Smooth muscle cell of the brain vasculature (primary cell): ENCODE results near the gene ZNF672.
A peak's percentile ranks its signal among the peaks of the same experiment; 100 is the strongest.
"Not testable (repeated sequence)": the region's sequence is repeated elsewhere in the genome, so short reads cannot be mapped to it uniquely, and the experiment has no call there.

Experiments used
- DNase-seq: peaks from one replicate; pipeline ENCODE4 v3.0.0-alpha.2; 2012; ENCODE audit warnings: low read depth, low spot score

Gene ZNF672

DNA sequence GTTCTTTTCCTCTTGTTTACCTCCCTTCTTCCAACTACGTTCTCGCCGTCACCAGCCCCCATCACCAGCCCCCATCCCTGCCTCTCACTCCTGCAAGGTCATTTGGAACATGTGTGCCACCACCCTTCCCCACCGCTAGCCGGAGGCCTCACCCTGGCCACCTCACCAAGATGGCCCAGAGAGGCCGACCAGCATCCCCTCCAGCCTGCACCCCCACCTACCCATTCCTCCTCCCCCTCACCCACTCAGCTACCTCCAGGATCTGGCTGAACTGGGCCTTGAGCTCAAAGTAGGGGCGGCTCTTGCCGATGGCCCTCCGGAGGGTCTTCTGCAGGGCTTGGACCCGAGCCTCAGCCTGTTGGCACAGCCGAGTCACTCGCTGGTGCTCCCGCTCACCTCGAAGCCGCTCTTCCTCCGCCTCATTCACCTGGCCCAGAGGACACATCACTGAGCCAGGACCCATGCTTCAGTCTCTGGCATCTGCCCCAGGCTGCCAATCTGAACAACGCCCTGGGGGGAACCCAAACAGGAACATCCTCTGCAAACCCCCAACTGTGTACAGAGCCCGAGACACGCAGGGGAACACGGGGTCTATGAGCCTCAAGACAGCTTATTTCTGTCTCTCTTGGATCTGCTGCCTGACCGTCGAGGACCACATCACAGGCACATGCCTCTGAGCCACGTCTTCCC is 25.1 kb upstream of the ZNF672 start:
- DNase-seq, result no peak

DNA sequence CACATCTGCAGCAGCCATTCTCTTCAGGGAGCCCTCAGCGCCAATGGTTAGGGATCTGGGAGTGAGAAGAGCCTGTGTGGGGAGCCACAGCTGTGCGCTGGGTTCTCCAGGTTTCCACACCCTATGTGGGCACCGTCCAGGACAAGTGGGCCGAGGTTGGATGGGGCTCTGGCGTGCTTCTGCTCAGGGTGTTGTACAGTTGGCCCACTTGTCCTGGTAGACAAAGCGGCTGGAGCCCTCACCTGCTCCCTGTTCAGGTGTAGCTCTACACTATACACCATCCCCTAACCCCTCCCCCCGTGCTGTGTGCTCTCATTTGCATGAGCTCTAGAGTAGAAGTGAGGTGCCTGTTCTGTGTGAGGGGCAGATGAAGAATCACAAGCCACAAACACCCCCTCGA is 24.5 kb upstream of the ZNF672 start:
- no peak for DNase-seq

DNA sequence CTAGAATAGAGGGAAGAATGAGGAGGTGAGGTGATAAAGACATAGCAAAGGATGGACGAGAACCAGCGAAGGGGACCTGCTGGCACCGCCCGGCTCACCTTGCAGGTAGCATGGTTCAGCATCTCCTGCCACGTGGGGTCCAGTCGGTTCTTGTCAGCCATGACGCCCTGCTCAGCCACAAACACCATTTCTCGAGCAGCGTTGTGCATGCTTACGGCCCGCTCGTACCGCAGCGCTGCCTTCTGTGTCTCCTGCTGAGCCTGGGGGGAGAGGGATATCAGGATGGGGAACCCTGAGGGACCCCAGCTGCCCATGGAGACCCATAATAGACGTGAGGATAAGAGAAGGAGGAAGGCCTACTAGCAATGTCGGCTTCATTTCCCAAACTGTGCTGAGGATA is 23.7 kb upstream of the ZNF672 start:
- no peak for DNase-seq

DNA sequence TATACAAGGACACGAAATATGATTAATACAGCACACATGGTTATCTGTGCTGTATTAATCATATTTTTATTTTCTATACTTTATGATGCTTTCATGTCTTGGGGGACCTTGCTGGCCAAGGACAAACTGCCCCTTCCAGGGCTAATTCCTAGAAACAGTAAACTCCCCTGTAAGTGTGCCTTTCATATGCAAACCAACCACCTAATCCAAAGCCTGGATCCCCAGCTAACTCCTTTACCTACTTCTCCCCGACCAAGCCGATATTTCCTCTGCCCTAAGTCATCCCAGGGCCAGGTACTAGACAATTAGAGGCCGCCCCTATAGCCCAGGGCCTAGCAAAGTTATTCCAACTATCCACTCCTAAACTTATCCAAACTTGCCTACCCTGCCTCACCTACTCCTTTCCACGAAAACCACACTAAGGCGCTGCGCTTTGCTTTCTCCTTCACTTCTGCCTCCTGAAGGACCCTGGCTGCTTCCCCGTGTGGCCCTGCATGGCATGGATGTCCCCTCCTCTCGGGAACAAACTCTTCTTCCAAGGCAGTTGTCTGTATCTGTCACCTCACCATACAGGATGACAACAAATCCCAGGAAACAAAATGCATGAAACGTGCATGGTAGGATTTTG is 22.5 kb upstream of the ZNF672 start:
- DNase-seq, result no peak

DNA sequence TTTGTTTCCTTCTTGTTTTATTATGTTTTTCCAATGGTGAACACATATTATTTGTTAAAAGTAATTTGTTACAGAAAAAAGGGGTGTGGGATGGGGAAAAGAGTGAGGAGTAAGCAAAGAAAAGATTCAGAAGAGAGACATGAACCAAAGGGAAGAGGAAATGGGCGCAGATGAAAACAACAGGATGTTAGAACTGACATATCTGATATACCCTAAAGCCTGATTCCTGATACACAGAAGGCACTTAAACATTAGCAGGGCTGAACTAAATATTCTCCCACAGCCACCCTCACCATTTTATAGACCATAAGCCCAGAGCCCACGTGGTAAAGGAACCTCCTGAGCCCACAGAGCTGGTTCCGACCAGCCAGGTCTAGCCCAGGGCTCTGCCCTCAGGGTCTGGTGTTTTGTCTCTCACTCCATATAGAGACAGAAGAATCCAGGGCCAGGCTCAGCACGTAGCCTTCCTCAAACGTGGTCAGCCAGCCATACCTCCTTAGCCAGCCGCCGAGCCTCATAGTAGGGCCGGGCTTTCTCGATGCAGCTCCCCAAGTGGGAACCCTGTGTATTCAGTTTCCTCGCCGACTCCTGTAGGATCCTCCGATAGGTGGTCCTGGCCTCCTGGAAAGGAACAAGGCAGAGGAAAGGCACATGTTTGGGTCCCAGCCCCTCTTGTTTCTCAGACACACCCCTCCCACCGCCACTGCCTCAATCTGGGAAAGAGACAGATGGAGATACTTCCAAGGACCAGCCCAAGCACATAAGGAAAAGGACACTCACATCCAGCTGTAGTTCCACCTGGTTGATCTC is 21.8 kb upstream of the ZNF672 start:
- DNase-seq, result no peak

DNA sequence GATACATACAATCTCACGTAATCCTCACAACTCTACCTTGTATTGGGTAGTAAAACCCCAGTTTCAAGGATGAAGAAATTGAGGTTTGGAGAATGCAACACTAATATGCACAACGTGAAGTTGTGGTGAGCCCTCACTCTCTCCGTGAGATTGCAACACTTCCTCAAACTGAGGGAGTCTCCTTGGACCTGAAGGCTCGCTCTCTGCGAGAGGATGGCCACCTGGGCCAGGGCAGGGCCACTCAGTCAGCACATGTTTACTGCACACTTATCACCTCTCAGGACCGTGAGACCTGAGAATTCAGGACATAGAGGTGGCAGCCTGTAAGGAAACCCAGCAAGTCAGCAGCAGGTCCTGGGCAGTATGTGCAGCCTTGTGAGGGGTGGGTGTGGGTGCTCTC is 21.0 kb upstream of the ZNF672 start:
- no peak for DNase-seq

DNA sequence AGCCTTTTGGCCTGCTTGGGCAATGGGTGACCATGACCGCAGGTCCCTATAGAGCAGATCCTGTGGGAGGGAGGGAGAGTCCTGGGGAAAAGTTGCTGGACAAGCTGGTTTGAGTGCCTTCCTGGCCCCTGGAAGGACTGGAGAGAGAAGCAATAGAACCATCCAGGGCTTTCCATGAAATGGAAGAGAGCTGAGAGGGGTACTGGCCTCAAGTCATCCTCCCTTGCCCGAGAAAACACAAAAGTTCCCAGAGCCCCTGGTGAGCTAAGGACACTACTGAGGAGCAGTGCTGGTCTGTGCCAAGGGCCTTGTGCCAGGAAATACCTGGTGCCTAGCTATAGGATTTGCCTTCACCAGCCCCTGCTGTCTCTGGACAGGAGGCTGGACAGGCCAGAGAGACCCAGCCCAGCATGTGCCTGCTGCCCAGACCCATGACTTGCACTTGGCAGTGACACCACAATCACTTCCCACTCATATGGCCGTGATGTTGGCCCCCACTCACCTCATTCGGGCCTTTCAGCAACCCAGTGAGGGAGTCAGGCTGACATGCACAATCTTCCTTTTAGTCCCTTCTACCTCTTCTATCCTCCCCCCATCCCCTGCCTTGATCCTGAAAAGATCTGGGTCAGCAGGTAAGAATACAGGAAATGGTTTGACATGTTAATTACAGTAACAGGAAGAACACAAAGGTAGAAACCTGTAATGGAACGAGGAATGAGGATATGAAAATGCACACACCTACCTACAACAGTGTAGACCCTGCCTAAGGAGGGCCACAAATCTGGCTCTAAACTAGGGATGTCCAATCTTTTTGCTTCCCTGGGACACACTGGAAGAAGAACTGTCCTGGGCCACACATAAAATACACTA is 19.3 kb upstream of the ZNF672 start:
- no peak for DNase-seq

DNA sequence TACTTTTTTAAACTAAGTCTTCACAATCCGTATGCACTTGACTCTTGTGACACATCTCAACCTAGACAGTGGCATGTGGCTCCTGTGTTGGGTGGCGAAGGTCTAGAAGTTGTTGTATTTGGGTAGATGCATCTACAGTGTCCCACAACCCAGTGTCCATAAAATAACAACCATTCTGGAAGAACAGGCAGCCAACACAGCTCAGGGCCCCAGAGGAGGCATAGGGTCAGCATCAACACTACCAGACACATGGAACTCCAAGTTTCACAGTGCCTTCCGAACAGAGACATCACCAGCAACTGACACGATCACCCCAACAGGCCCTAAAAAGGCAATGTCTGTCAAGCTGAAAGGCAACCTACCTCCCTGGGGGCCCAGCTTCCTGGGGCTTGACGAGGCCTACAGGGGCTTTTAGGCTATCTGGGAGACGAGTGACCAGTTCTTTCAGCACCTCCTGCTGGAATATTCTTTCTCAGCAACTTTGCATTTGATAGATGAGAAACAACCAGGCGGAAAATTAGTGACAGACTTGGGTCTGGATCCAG is 17.9 kb upstream of the ZNF672 start:
- DNase-seq, result no peak

DNA sequence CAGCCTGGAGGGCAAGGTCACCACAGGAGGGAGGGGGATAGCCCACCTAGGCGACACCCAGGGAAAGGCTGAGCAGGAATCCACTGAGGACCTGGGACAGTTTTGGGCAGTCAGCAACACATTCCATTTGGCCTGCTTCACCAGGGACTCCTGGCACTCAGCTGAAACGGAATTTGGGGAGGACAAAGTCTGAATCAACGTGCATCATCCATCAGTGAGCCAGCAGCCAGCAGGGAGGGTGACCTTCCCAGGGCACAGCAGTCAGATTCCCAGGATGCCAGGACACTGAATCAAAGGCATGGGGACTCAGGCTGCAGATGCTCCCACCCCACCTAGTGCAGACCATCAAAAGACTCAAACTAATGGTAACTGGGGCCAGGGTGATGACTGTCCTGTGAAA is 16.9 kb upstream of the ZNF672 start:
- DNase-seq, result no peak

DNA sequence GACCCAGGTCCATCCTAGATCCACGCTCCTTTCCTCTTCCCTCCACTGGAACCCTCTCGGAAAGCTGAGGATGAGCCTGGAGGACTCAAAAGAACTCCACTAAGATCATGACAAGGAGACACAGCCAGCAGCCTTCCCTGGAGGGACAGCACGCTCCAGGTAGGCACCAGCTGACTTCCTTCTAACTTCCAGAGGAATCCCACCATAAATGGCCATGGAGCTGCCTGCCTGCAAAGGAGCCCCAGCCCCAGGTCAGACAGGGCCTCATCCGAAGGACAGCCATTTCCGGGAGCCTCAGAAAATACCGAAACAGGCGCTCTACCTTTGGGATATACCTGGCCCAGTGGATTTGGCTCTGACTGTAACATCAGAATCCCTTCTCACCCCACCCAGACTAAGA is 16.4 kb upstream of the ZNF672 start:
- no peak for DNase-seq

DNA sequence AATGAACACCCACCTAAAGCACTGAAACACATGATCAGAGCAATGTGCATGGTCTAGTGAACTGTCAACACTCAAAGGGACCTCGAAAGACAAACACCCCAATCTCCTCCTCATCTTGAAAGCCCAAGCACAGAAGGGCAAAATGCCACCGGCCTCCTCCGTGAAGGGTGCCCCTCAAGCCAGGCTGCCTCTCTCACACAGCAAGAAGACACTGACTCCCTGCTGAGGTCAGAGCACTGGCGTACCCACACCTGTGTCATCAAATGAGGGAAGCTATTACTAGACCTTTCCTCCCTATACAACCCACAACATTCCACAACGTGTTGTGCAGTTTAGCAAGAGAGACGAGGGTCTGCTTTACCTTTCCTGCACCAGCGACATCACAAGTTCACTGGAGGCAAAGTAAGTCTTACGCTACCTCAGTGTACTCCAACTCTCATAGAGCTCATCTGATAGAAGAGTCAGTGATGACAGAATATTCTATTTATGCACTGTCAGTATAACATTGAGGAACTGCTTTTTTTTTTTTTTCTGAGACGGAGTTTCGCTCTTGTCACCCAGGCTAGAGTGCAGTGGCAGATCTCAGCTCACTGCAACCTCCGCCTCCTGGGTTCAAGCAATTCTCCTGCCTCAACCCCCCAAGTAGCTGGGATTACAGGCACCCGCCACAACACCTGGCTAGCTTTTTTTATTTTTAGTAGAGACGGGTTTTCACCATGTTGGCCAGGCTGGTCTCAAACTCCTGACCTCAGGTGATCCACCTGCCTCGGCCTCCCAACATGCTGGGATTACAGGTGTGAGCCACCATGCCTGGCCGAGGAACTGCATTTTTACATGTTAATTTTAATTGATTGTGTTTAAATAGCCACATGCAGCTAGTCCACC is 15.6 kb upstream of the ZNF672 start:
- no peak for DNase-seq

DNA sequence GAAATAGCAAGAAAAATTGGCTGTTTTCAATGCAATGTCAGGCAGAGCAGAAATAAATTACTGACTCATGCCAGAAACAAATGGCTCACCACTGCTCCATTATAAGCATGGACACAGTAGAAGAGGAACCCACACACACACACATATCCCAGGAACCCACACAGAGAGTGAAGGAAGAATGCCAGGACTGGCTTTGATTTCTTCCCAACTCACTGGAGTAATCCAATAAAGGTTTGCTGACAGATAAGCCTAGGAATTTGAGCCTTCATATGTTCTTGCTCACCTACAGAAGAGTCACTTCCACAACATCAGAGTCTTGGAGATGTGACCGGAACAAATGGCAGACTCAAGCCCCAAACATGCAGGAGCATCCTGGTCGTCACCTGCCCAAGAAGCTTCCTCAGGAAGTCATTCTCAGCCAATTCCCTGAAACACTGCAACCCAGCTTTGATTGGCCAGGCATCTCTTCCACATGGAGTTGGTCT is 14.5 kb upstream of the ZNF672 start:
- no peak for DNase-seq

DNA sequence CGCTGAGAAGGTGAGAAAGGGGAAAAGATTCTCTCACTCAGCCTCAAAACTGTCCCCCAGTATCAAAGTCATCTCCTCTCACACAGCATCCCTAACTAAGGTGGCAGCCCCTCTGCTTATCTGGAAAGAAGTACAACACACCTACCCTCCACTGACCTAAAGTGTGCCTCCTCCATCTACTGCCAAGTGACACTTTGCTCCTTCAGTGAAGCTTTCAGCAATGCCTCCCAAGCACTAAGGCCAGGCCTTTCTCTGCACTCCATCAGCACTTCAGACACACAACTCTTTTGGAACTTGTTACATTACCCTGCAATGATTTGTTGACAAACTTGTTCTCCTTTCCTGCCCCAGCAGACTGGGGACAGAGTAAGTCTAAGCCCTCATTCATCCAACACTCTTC is 13.7 kb upstream of the ZNF672 start:
- no peak for DNase-seq

DNA sequence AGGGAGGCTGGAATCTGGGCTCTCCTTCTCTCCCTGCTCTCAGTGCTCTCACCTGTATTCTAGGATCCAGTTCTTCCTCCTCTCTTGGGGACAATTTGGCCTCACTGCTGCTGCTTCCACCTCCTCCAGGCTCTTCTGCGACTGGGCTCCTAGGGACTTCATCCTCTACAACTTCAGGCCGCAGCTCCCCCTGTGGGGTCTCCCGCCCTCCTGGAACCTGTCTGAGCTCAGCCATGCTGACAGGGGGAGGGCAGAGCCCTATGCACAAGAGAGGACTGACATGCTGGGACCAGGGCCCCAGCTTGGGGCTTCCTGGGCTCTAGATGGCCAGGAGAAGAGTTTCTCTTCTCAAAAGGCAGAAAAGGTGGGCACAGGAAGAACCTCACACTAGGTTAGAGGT is 13.3 kb upstream of the ZNF672 start:
- no peak for DNase-seq

DNA sequence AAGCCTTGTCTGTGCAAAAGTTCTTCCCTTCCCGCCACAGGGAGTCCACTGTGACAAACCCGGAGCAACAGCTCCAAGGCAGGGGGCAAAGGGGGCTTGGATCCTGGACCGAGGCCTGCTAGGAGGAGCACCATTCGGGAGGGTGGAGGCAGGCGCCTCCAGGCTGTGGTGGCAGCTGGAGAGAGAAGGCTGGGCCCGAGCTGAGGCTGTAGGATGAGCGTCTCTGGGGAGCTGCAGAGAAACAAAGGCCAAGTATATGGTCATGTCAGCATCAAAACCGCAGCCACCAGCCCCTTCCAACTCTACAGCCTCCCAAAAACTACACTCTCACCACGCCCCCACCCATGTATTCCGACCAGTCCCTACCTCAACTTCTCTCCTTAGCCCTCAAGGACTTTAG is 12.9 kb upstream of the ZNF672 start:
- no peak for DNase-seq

DNA sequence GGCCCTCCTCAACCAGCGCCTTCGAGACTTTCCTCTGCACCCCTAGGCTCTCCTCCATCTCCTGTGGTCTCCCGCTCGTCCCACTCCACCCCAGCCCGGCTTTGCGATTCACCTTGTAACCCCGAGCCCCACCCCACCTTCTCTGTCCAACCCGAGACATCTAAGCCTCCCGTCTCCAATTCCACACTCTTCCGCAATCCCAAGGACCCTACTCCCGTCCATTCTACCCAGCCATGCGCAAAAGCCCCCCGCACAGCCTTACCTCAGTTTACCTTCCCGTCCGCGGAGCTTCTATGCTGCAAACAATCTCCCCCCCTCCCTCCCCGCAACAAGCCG is 12.5 kb upstream of the ZNF672 start:
- DNase-seq, result no peak

DNA sequence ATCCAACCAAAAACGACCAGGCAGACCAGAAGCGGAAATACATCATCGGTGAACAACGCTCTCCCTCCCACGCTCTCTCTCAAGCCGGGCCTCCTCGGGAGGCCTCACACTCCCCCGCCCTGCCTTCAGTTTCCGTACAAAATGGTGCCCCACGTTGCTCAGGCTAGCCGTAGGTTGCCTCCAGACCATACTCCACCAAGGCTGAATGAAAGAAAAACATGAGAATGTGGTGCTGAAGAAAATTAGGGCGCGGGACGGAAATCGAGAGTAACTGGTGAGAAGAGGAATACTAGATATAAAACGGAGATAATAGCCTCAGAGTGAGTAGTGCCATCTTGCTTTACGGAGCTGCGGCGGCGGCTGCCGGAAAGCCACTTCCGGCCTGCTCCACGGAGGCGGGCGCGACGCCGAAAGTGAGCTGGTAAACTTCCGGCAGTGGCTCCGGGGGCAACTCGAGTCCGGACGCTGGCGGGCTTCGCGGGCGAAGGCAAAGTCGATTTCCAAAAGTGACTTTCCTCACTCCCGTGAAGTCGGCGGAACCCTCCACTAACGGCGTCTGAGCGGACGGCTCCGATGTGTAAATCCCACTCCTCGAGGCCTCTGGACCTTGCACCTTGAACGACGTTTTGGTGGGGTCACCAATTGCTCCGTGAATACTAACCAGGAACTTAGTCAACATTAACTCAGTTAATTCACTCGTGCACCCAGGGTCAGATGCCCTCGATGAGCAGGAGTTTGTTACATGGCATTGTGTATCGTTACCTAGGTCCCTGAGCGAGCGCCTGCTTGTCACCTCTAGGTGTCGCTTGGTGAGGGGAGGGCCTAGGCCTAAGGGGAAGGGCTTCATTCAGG is 11.9 kb upstream of the ZNF672 start, which contains the start of gene SH3BP5L:
TSS of gene SH3BP5L (minus strand) at position 7 of the 852 bp plus-strand sequence. CDS start 980 bp downstream, outside the sequence.
- DNase-seq, result peak; percentile 92

DNA sequence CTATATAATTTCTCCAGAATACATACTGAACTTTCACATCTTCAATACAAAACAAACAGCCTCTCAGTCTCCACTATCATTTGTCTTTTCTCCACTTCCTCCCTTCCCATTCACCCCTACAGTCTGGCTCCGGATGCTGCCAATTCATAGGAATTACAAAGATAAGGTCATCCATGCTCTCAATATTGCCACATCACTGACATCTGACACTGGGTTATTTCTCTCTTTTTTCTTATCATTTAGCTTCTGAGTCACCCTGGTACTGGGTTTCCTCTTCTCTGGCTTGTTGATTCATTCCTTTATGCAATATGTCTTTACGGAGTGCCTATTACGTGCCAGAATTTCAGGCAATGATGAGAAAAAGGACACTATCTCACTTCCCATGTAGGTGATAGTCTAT is 9.2 kb upstream of the ZNF672 start:
- DNase-seq, result no peak

DNA sequence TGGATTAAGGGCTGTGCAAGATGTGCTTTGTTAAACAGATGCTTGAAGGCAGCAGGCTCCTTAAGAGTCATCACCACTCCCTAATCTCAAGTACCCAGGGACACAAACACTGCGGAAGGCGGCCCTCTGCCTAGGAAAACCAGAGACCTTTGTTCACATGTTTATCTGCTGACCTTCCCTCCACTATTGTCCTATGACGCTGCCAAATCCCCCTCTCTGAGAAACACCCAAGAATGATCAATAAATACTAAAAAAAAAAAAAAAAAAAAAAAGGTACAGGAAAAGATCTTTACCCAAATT is 7.4 kb upstream of the ZNF672 start:
- DNase-seq, result not testable (repeated sequence)

DNA sequence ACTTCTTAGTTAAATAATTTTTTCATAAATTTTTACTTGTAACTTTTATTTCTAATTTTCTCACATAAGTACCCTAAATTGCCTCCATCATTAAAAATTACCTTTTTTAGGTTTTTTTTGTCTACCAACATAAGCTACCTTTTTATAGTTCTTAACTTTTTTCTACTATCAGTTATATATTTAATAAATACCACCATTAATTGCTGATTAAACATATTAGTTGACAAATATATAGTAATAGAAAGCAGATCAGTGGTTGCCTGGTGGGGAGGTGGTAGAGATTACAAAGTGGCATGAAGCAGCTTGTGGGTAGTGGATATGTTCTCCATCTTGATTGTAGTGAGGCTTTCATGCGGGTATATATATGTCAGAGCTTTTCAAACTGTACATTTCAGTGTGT is 6.2 kb upstream of the ZNF672 start:
- no peak for DNase-seq
